HEK293 (cell line): ENCODE data around the gene RTP1.

Experiments used
- CTCF ChIA-PET: fragments of 350-600 bp; formaldehyde crosslinking; extraction: SDS; loops from one replicate; lab custom pipeline; 2021; ENCODE audit warnings: antibody characterized with exemption; lab: Yijun Ruan, JAX
- POLR2A ChIA-PET: fragments of 300-600 bp; formaldehyde crosslinking; extraction: SDS; loops from one replicate; lab custom pipeline; 2020; ENCODE audit warnings: antibody characterized with exemption, inconsistent platforms; lab: Yijun Ruan, JAX
- H3K27ac ChIP-seq: fragments of 200-500 bp; sonication (Bioruptor generic); 2 replicates; pipeline ENCODE4 v1.5.1; 2014; ENCODE audit warnings: low read depth, low read length, control low read depth, inconsistent platforms; ENCODE audit errors: extremely low read depth
- H3K36me3 ChIP-seq, 2 experiments: fragments of 200-500 bp in 1 of 2; sonication (Bioruptor generic) in 1 of 2; 1 replicate in 1 of 2; 2 replicates in 1 of 2; pipeline ENCODE4 v1.5.1; 2014 to 2017; ENCODE audit warnings: inconsistent platforms in 2 of 2, low read length in 2 of 2; ENCODE audit not compliant: control insufficient read depth in 2 of 2, insufficient read depth in 1 of 2
- H3K4me1 ChIP-seq: fragments of 200-500 bp; sonication (Bioruptor generic); 2 replicates; pipeline ENCODE4 v1.5.1; 2014; ENCODE audit warnings: mild to moderate bottlenecking, low read length, inconsistent platforms; ENCODE audit not compliant: control insufficient read depth, insufficient read depth
- H3K4me3 ChIP-seq: 2 replicates; pipeline ENCODE4 v1.5.1; 2011; ENCODE audit warnings: low read depth, mild to moderate bottlenecking, control low read depth, low read length, moderate library complexity
- H3K9me3 ChIP-seq: fragments of 200-500 bp; sonication (Bioruptor generic); 2 replicates; pipeline ENCODE4 v1.5.1; 2014; ENCODE audit warnings: low read depth, low read length, inconsistent platforms; ENCODE audit not compliant: control insufficient read depth, insufficient read depth
- GLIS1 ChIP-seq: fragments of 450-650 bp; formaldehyde crosslinking; IDR thresholded peaks from 2 replicates; pipeline ENCODE4 v1.5.1; 2016; ENCODE audit warnings: missing biosample characterization, missing genetic modification characterization
- IKZF3 ChIP-seq: fragments of 450-650 bp; IDR thresholded peaks from 2 replicates; pipeline ENCODE4 v1.5.0; 2018; ENCODE audit warnings: missing biosample characterization, mild to moderate bottlenecking, missing genetic modification characterization, moderate library complexity
- KLF8 ChIP-seq: fragments of 450-650 bp; formaldehyde crosslinking; IDR thresholded peaks from 2 replicates; pipeline ENCODE4 v1.5.1; 2016; ENCODE audit warnings: missing biosample characterization, missing genetic modification characterization
- TRIM28 ChIP-seq: IDR thresholded peaks from 2 replicates; pipeline ENCODE4 v1.6.1; 2011; ENCODE audit warnings: low read length, control low read depth, borderline replicate concordance
- ZBTB21 ChIP-seq: fragments of 450-650 bp; formaldehyde crosslinking; IDR thresholded peaks from 2 replicates; pipeline ENCODE4 v1.5.1; 2017; ENCODE audit warnings: missing biosample characterization, missing genetic modification characterization
- ZBTB48 ChIP-seq: fragments of 450-650 bp; formaldehyde crosslinking; IDR thresholded peaks from 2 replicates; pipeline ENCODE4 v1.5.1; 2016; ENCODE audit warnings: missing biosample characterization, missing genetic modification characterization
- ZFP3 ChIP-seq: fragments of 450-650 bp; formaldehyde crosslinking; IDR thresholded peaks from 2 replicates; pipeline ENCODE4 v1.5.1; 2016; ENCODE audit warnings: low read depth, missing biosample characterization, missing genetic modification characterization
- ZNF211 ChIP-seq: fragments of 450-650 bp; formaldehyde crosslinking; IDR thresholded peaks from 2 replicates; pipeline ENCODE4 v1.5.1; 2016; ENCODE audit warnings: low read depth, missing biosample characterization, missing genetic modification characterization
- ZNF292 ChIP-seq: fragments of 450-650 bp; formaldehyde crosslinking; IDR thresholded peaks from 2 replicates; pipeline ENCODE4 v1.5.1; 2016; ENCODE audit warnings: low read depth, missing biosample characterization, missing genetic modification characterization, borderline replicate concordance
- ZNF426 ChIP-seq: fragments of 450-650 bp; formaldehyde crosslinking; IDR thresholded peaks from 2 replicates; pipeline ENCODE4 v1.5.1; 2017; ENCODE audit warnings: missing biosample characterization, missing genetic modification characterization, mild to moderate bottlenecking, inconsistent platforms, moderate library complexity
- ZNF473 ChIP-seq: fragments of 450-650 bp; formaldehyde crosslinking; IDR thresholded peaks from 2 replicates; pipeline ENCODE4 v1.5.1; 2017; ENCODE audit warnings: missing biosample characterization, missing genetic modification characterization
- ZNF48 ChIP-seq: fragments of 450-650 bp; formaldehyde crosslinking; IDR thresholded peaks from 2 replicates; pipeline ENCODE4 v1.5.1; 2016; ENCODE audit warnings: missing biosample characterization, missing genetic modification characterization
- ZNF530 ChIP-seq: fragments of 450-650 bp; formaldehyde crosslinking; IDR thresholded peaks from 2 replicates; pipeline ENCODE4 v1.5.1; 2016; ENCODE audit warnings: low read depth, missing biosample characterization, missing genetic modification characterization
- ZNF585B ChIP-seq: fragments of 450-650 bp; formaldehyde crosslinking; IDR thresholded peaks from 2 replicates; pipeline ENCODE4 v1.5.1; 2016; ENCODE audit warnings: missing biosample characterization, missing genetic modification characterization
- ZNF600 ChIP-seq: fragments of 450-650 bp; formaldehyde crosslinking; IDR thresholded peaks from 2 replicates; pipeline ENCODE4 v1.5.1; 2016; ENCODE audit warnings: missing biosample characterization, missing genetic modification characterization
- ZNF677 ChIP-seq: fragments of 450-650 bp; IDR thresholded peaks from 2 replicates; pipeline ENCODE4 v1.5.0; 2018; ENCODE audit warnings: missing biosample characterization, mild to moderate bottlenecking, missing genetic modification characterization, moderate library complexity
- ZNF768 ChIP-seq: fragments of 450-650 bp; formaldehyde crosslinking; IDR thresholded peaks from 2 replicates; pipeline ENCODE4 v1.5.1; 2018; ENCODE audit warnings: missing biosample characterization, mild to moderate bottlenecking, missing genetic modification characterization
- ZSCAN16 ChIP-seq: fragments of 450-650 bp; formaldehyde crosslinking; IDR thresholded peaks from 2 replicates; pipeline ENCODE4 v1.5.1; 2016; ENCODE audit warnings: missing biosample characterization, missing genetic modification characterization
- TF ChIP-seq, protein P1 (sequence below): fragments of 450-650 bp; formaldehyde crosslinking; IDR thresholded peaks from 2 replicates; pipeline ENCODE4 v1.5.1; 2016; ENCODE audit warnings: missing biosample characterization, missing genetic modification characterization
- TF ChIP-seq, protein P2 (sequence below): fragments of 450-650 bp; formaldehyde crosslinking; IDR thresholded peaks from 2 replicates; pipeline ENCODE4 v1.5.1; 2016; ENCODE audit warnings: missing biosample characterization, missing genetic modification characterization
- TF ChIP-seq, protein P3 (sequence below): fragments of 450-650 bp; formaldehyde crosslinking; IDR thresholded peaks from 2 replicates; pipeline ENCODE4 v1.5.1; 2016; ENCODE audit warnings: missing biosample characterization, missing genetic modification characterization, low read depth
- TF ChIP-seq, protein P4 (sequence below): fragments of 450-650 bp; formaldehyde crosslinking; IDR thresholded peaks from 2 replicates; pipeline ENCODE4 v1.5.1; 2016; ENCODE audit warnings: missing biosample characterization, missing genetic modification characterization
- TF ChIP-seq, protein P5 (sequence below): fragments of 450-650 bp; formaldehyde crosslinking; IDR thresholded peaks from 2 replicates; pipeline ENCODE4 v1.5.1; 2016; ENCODE audit warnings: missing biosample characterization, missing genetic modification characterization

Gene RTP1

DNA sequence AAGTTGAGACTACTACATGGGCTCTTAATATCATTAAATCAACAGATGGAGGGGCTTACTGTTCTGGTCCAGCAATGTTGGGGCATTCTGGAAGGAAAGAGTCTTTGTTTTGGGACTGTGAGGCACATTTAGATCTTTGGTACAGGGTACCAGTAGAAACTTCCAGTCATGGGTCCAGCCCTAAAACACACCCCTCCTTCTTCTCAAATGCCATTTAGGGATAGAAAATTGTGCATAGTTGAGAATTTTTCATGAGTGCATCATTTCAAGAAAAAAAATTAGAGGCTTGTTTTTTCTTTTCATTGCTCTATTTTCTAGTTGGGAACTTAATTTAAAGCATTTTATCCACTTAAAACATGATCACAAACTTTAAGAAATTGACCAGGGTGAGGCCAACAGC is 4.1 kb upstream of the RTP1 start (continued):
- TF ChIP-seq, protein P1, sequence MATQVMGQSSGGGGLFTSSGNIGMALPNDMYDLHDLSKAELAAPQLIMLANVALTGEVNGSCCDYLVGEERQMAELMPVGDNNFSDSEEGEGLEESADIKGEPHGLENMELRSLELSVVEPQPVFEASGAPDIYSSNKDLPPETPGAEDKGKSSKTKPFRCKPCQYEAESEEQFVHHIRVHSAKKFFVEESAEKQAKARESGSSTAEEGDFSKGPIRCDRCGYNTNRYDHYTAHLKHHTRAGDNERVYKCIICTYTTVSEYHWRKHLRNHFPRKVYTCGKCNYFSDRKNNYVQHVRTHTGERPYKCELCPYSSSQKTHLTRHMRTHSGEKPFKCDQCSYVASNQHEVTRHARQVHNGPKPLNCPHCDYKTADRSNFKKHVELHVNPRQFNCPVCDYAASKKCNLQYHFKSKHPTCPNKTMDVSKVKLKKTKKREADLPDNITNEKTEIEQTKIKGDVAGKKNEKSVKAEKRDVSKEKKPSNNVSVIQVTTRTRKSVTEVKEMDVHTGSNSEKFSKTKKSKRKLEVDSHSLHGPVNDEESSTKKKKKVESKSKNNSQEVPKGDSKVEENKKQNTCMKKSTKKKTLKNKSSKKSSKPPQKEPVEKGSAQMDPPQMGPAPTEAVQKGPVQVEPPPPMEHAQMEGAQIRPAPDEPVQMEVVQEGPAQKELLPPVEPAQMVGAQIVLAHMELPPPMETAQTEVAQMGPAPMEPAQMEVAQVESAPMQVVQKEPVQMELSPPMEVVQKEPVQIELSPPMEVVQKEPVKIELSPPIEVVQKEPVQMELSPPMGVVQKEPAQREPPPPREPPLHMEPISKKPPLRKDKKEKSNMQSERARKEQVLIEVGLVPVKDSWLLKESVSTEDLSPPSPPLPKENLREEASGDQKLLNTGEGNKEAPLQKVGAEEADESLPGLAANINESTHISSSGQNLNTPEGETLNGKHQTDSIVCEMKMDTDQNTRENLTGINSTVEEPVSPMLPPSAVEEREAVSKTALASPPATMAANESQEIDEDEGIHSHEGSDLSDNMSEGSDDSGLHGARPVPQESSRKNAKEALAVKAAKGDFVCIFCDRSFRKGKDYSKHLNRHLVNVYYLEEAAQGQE (tag by site-specific recombination) = no peak
- no peak for TF ChIP-seq ZNF211
- TF ChIP-seq, all 188 proteins: peak for 0

DNA sequence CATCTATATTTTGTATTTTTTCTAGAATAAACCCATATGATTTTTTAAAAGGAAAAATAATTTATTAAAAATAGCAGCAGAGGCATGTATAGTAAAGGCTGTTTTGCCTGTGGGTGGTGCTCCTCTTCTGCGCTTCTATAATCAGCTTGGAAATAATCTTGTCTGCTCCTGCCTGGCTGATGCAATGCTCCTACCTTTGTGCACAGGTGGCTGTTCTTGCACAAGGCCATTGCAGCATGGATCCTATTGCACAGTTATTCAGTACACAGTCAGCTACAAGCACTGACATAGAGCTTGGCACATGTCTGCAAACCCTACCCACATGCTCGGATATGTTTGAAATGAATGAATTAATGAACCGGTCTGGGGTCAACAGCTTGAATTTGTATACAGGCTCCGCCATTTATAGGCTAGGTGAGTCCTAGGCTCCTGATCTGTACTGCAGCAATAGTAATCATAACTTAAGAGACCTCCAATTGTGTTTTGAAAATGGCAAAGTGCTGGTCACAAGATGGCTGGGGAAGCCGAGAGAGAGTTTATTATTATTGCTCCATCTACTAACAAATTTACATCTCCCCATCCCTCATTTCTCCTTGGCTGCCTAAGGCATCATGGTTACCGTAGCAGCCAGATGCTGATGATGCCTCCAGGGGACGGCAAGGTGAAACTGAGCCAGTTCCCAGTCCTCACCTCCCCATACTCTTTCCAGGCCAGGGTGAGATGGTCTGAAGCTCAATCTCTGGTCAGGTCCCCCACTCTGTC is 532 bp upstream of the RTP1 start:
- H3K4me1 ChIP-seq = no peaks in the 10 kb centered on the region
- H3K36me3 ChIP-seq = no peaks in the 10 kb centered on the region
- CTCF ChIA-PET = no interaction called here
- no peaks in the 10 kb centered on the region for H3K9me3 ChIP-seq
- no peak overlapping the region for H3K27ac ChIP-seq
- TF ChIP-seq ZNF426 (no peak), TRIM28 (no peak), ZNF473 (tag by site-specific recombination) (no peak), ZSCAN16 (tag by site-specific recombination) (no peak), ZNF585B (no peak), ZNF677 (tag by site-specific recombination) (no peak)
- no peak overlapping the region for H3K4me3 ChIP-seq
- POLR2A ChIA-PET = no interaction called here

DNA sequence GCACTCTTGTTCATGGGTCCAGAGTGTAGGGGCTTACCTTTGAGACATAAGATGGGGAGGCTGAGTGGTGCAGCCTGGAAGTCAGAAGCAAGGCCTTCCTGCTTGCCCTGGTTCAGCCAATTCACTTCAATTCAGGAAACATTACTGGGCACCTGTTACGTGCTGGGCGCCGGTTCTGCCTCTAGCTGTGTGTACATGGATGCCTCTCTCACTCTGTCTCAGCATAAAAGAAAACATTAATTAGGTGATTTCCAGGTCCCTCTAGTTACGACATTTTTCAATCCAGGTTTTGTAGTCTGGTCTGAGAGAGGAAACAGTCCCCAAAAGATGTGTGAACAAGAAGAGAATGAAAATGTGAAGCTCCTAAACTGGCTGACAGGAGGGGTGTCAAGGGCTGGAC is 1.2 kb downstream of the RTP1 start:
- H3K4me1 ChIP-seq = no peaks in the 10 kb centered on the region
- H3K4me3 ChIP-seq = no peak overlapping the region
- ChIA-PET CTCF (interaction anchor here (0.6 kb wide), 1 partner anchor 136 kb away, joined by 3 read pairs; no protein-coding TSS in a partner anchor), POLR2A (no interaction called here)
- no peaks in the 10 kb centered on the region for H3K9me3 ChIP-seq
- H3K36me3 ChIP-seq = no peaks in the 10 kb centered on the region
- TF ChIP-seq TRIM28 (no peak), KLF8 (tag by site-specific recombination) (no peak), ZNF530 (tag by site-specific recombination) (no peak), ZNF292 (tag by site-specific recombination) (no peak), ZFP3 (tag by site-specific recombination) (no peak), IKZF3 (tag by site-specific recombination) (no peak), ZBTB48 (tag by site-specific recombination) (no peak), ZNF600 (tag by site-specific recombination) (no peak), ZBTB21 (tag by site-specific recombination) (no peak), ZNF48 (no peak), GLIS1 (tag by site-specific recombination) (no peak), ZNF768 (tag by site-specific recombination) (no peak)
- TF ChIP-seq, protein P2, sequence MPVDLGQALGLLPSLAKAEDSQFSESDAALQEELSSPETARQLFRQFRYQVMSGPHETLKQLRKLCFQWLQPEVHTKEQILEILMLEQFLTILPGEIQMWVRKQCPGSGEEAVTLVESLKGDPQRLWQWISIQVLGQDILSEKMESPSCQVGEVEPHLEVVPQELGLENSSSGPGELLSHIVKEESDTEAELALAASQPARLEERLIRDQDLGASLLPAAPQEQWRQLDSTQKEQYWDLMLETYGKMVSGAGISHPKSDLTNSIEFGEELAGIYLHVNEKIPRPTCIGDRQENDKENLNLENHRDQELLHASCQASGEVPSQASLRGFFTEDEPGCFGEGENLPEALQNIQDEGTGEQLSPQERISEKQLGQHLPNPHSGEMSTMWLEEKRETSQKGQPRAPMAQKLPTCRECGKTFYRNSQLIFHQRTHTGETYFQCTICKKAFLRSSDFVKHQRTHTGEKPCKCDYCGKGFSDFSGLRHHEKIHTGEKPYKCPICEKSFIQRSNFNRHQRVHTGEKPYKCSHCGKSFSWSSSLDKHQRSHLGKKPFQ (tag by site-specific recombination) = no peak
- TF ChIP-seq, protein P3, sequence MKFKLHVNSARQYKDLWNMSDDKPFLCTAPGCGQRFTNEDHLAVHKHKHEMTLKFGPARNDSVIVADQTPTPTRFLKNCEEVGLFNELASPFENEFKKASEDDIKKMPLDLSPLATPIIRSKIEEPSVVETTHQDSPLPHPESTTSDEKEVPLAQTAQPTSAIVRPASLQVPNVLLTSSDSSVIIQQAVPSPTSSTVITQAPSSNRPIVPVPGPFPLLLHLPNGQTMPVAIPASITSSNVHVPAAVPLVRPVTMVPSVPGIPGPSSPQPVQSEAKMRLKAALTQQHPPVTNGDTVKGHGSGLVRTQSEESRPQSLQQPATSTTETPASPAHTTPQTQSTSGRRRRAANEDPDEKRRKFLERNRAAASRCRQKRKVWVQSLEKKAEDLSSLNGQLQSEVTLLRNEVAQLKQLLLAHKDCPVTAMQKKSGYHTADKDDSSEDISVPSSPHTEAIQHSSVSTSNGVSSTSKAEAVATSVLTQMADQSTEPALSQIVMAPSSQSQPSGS (tag by site-specific recombination) = no peak
- TF ChIP-seq, protein P4, sequence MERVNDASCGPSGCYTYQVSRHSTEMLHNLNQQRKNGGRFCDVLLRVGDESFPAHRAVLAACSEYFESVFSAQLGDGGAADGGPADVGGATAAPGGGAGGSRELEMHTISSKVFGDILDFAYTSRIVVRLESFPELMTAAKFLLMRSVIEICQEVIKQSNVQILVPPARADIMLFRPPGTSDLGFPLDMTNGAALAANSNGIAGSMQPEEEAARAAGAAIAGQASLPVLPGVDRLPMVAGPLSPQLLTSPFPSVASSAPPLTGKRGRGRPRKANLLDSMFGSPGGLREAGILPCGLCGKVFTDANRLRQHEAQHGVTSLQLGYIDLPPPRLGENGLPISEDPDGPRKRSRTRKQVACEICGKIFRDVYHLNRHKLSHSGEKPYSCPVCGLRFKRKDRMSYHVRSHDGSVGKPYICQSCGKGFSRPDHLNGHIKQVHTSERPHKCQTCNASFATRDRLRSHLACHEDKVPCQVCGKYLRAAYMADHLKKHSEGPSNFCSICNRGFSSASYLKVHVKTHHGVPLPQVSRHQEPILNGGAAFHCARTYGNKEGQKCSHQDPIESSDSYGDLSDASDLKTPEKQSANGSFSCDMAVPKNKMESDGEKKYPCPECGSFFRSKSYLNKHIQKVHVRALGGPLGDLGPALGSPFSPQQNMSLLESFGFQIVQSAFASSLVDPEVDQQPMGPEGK (tag by site-specific recombination) = no peak
- TF ChIP-seq, protein P5, sequence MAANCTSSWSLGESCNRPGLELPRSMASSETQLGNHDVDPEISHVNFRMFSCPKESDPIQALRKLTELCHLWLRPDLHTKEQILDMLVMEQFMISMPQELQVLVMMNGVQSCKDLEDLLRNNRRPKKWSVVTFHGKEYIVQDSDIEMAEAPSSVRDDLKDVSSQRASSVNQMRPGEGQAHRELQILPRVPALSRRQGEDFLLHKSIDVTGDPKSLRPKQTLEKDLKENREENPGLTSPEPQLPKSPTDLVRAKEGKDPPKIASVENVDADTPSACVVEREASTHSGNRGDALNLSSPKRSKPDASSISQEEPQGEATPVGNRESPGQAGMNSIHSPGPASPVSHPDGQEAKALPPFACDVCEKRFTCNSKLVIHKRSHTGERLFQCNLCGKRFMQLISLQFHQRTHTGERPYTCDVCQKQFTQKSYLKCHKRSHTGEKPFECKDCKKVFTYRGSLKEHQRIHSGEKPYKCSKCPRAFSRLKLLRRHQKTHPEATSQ = no peak
- no peak overlapping the region for H3K27ac ChIP-seq
